Measurements from ENCODE around the gene ARSG.
"Not testable (repeated sequence)": the region's sequence is repeated elsewhere in the genome, so short reads cannot be mapped to it uniquely, and the experiment has no call there.

DNA sequence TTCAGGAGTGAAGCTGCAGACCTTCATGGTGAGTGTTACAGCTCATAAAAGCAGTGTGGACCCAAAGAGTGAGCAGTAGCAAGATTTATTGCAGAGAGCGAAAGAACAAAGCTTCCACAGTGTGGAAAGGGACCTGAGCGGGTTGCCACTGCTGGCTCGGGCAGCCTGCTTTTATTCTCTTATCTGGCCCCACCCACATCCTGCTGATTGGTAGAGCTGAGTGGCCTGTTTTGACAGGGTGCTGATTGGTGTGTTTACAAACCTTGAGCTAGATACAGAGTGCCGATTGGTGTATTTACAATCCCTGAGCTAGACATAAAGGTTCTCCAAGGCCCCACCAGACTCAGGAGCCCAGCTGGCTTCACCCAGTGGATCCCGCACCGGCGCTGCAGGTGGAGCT lies 17.2 kb downstream of the ARSG start:
- TF ChIP-seq ZNF747 (CRISPR knock-in tag; IDR thresholded peaks at IDR 0.05; ENCODE audit: borderline replicate concordance); ZMAT3 (CRISPR knock-in tag; conservative IDR thresholded peaks at IDR 0.05); PITX1 (CRISPR knock-in tag; IDR thresholded peaks at IDR 0.05); EP300 (IDR thresholded peaks at IDR 0.05; ENCODE audit: low read depth in 2 of 2, low read length in 2 of 2); EP300 (CRISPR knock-in tag; IDR thresholded peaks at IDR 0.05; ENCODE audit: borderline replicate concordance); MAF1 (CRISPR knock-in tag; IDR thresholded peaks at IDR 0.05; ENCODE audit: borderline replicate concordance); POLR2A (IDR thresholded peaks at IDR 0.05; ENCODE audit: insufficient read depth in 1 of 2, low read depth in 2 of 2, low read length in 2 of 2); RXRA (CRISPR knock-in tag; IDR thresholded peaks at IDR 0.05); ZEB1 (IDR thresholded peaks at IDR 0.05; ENCODE audit: insufficient replicate concordance, low read depth); KDM6A (CRISPR knock-in tag; IDR thresholded peaks at IDR 0.05; ENCODE audit: low read depth): not testable (repeated sequence)
- TF ChIP-seq, protein P1, sequence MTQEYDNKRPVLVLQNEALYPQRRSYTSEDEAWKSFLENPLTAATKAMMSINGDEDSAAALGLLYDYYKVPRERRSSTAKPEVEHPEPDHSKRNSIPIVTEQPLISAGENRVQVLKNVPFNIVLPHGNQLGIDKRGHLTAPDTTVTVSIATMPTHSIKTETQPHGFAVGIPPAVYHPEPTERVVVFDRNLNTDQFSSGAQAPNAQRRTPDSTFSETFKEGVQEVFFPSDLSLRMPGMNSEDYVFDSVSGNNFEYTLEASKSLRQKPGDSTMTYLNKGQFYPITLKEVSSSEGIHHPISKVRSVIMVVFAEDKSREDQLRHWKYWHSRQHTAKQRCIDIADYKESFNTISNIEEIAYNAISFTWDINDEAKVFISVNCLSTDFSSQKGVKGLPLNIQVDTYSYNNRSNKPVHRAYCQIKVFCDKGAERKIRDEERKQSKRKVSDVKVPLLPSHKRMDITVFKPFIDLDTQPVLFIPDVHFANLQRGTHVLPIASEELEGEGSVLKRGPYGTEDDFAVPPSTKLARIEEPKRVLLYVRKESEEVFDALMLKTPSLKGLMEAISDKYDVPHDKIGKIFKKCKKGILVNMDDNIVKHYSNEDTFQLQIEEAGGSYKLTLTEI (CRISPR knock-in tag; conservative IDR thresholded peaks at IDR 0.05) = not testable (repeated sequence)
- TF ChIP-seq, protein P2, sequence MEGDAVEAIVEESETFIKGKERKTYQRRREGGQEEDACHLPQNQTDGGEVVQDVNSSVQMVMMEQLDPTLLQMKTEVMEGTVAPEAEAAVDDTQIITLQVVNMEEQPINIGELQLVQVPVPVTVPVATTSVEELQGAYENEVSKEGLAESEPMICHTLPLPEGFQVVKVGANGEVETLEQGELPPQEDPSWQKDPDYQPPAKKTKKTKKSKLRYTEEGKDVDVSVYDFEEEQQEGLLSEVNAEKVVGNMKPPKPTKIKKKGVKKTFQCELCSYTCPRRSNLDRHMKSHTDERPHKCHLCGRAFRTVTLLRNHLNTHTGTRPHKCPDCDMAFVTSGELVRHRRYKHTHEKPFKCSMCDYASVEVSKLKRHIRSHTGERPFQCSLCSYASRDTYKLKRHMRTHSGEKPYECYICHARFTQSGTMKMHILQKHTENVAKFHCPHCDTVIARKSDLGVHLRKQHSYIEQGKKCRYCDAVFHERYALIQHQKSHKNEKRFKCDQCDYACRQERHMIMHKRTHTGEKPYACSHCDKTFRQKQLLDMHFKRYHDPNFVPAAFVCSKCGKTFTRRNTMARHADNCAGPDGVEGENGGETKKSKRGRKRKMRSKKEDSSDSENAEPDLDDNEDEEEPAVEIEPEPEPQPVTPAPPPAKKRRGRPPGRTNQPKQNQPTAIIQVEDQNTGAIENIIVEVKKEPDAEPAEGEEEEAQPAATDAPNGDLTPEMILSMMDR (CRISPR knock-in tag; IDR thresholded peaks at IDR 0.05) = not testable (repeated sequence)
